HG02678 (cell line): ENCODE data around the gene RFESD.
"Not testable (repeated sequence)": the region's sequence is repeated elsewhere in the genome, so short reads cannot be mapped to it uniquely, and the experiment has no call there.

Experiments
- ATAC-seq: cut with Tn5 transposase; IDR thresholded peaks from one replicate; pipeline ENCODE4 v1.9.1; 2021; ENCODE audit warnings: mild to moderate bottlenecking, moderate library complexity; ENCODE audit not compliant: unreplicated experiment

Gene RFESD

DNA sequence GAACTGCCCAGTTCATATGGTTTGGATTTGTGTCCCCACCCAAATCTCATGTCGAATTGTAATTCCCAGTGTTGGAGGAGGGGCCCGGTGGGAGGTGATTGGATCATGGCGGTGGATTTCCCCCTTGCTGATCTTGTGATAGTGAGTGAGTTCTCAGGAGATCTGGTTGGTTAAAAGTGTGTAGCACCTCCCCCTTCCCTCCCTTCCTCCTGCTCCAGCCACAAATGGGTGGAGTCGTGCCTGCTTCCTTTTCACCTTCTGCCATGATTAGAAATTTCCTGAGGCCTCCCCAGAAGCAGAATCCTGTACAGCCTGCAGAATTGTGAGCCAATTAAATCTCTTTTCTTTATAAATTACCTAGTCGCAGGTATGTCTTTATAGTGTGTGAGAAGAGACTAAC is 59.6 kb downstream of the RFESD start:
- ATAC-seq: not testable (repeated sequence)

DNA sequence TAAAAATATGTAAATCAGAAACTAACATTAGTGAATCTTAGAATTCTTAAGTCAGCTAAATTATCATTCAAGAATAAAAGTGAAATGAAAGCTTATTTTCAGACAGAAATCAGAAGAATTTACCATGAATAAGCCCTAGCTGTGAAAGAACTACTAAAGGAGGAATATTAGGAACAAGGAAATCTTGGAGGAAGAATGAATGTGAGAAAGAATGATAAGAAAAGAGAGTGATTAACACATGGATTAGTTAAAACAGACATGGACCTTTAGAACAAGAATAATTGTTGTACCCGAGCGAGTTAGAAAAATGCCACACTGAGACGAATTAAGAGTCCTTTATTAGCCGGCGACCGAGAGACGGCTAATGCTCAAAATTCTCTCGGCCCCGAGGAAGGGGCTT is 60.5 kb downstream of the RFESD start:
- no peak for ATAC-seq
